ENCODE measurements around the gene KRTAP12-3.

DNA sequence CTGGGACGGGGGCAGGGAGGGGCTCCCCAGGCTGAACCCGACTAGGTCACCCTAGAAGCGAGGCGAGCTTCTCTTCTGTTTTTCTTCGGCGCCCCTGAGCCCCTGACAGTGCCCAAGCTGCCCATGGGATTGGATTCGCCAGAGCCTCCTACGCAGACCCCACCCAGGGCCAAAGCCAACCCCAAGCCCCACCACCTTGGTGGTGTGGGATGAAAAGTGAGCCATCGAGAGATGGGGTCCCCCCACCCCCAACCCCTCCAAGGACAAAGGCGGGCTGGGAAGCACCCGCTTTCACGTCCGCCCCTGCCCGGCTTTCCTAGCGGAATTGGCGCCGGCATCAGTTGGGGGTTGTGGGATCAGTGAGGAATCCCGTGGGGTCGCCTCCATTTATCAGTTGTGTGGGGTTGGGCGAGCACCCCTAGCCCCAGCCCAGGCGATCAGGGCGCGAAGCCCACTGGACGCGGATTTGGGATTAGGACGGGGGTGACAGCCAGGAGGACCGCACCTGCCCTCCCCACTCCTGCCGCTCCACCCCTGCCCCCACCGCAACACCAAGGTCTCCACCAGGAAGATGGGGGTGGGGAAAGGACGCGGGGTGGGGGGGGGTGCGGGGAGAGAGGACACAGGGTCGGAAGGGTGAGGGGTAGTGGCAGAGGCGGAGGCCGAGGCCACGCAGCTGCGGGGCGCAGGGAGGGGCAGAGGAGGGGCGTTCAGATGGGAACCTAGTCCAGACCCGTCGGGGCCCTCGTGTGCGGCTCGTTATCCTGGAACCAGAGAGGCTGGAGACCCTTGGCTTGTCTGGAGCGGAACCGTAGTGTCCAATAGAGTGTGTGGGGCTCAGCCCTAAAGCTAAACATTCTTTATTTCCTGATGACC is 49.2 kb downstream of the KRTAP12-3 start:
- TF ChIP-seq NFE2L2 (conservative IDR thresholded peaks at IDR 0.05; ENCODE audit: low read length) (no peak), HDAC2 (IDR thresholded peaks at IDR 0.05) (no peak)
- TF ChIP-seq, protein P1, sequence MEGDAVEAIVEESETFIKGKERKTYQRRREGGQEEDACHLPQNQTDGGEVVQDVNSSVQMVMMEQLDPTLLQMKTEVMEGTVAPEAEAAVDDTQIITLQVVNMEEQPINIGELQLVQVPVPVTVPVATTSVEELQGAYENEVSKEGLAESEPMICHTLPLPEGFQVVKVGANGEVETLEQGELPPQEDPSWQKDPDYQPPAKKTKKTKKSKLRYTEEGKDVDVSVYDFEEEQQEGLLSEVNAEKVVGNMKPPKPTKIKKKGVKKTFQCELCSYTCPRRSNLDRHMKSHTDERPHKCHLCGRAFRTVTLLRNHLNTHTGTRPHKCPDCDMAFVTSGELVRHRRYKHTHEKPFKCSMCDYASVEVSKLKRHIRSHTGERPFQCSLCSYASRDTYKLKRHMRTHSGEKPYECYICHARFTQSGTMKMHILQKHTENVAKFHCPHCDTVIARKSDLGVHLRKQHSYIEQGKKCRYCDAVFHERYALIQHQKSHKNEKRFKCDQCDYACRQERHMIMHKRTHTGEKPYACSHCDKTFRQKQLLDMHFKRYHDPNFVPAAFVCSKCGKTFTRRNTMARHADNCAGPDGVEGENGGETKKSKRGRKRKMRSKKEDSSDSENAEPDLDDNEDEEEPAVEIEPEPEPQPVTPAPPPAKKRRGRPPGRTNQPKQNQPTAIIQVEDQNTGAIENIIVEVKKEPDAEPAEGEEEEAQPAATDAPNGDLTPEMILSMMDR (IDR thresholded peaks at IDR 0.05): no peak

Measured in A549 (cell line).